Ishikawa (cell line): ENCODE results near the gene QTRT2.

Experiments
- CEBPB ChIP-seq: IDR thresholded peaks from 2 replicates; pipeline ENCODE4 v1.6.1; 2012
- CREB1 ChIP-seq: IDR thresholded peaks from 2 replicates; pipeline ENCODE4 v1.6.1; 2012; ENCODE audit warnings: low read depth
- EGR1 ChIP-seq: IDR thresholded peaks from 2 replicates; pipeline ENCODE4 v1.6.1; 2012
- EP300 ChIP-seq: IDR thresholded peaks from 2 replicates; pipeline ENCODE4 v1.6.1; 2012; ENCODE audit warnings: borderline replicate concordance
- FOXM1 ChIP-seq: IDR thresholded peaks from 2 replicates; pipeline ENCODE4 v1.6.1; 2012; ENCODE audit warnings: low read depth, borderline replicate concordance
- NFIC ChIP-seq: IDR thresholded peaks from 2 replicates; pipeline ENCODE4 v1.6.1; 2012
- RAD21 ChIP-seq: IDR thresholded peaks from 2 replicates; pipeline ENCODE4 v1.6.1; 2012; ENCODE audit warnings: low read depth
- TAF1 ChIP-seq: IDR thresholded peaks from 2 replicates; pipeline ENCODE4 v1.6.1; 2012; ENCODE audit warnings: low read depth, mild to moderate bottlenecking
- TCF12 ChIP-seq: IDR thresholded peaks from 2 replicates; pipeline ENCODE4 v1.6.1; 2012; ENCODE audit warnings: low read depth
- TEAD4 ChIP-seq: IDR thresholded peaks from 2 replicates; pipeline ENCODE4 v1.6.1; 2012
- USF1 ChIP-seq: IDR thresholded peaks from 2 replicates; pipeline ENCODE4 v1.6.1; 2012
- YY1 ChIP-seq: IDR thresholded peaks from 2 replicates; pipeline ENCODE4 v1.6.1; 2012; ENCODE audit warnings: low read depth
- ZBTB7A ChIP-seq: IDR thresholded peaks from 2 replicates; pipeline ENCODE4 v1.6.1; 2012; ENCODE audit warnings: low read depth
- TF ChIP-seq, protein P1 (sequence below): IDR thresholded peaks from 2 replicates; pipeline ENCODE4 v1.6.1; 2012
- TF ChIP-seq, protein P2 (sequence below): IDR thresholded peaks from 2 replicates; pipeline ENCODE4 v1.6.1; 2012; ENCODE audit warnings: low read depth, mild to moderate bottlenecking

Gene QTRT2

DNA sequence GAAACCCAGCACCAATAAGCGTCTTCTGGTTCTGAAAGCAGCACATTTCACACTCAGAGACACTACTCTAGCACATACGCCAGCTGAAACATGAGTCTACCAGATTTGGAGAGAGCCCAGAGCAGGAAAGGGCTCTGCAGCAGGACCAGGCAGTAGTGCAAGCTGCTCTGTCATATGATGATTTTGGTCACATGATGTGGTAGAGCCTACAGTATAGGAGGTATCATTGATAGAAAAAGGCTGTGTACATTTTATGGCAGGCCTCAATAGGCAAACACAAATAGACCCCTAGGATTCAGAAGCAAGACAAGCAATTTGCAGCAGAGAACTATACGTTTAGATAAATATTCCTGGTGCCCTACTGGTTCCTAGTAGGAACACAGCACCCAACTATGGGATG, 58.2 kb downstream of the QTRT2 start:
- no peak for TF ChIP-seq TEAD4
- no peak for TF ChIP-seq NFIC
- TF ChIP-seq, protein P1, sequence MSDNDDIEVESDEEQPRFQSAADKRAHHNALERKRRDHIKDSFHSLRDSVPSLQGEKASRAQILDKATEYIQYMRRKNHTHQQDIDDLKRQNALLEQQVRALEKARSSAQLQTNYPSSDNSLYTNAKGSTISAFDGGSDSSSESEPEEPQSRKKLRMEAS: no peak
- no peak for TF ChIP-seq FOXM1
- no peak for TF ChIP-seq USF1
- TF ChIP-seq, protein P2, sequence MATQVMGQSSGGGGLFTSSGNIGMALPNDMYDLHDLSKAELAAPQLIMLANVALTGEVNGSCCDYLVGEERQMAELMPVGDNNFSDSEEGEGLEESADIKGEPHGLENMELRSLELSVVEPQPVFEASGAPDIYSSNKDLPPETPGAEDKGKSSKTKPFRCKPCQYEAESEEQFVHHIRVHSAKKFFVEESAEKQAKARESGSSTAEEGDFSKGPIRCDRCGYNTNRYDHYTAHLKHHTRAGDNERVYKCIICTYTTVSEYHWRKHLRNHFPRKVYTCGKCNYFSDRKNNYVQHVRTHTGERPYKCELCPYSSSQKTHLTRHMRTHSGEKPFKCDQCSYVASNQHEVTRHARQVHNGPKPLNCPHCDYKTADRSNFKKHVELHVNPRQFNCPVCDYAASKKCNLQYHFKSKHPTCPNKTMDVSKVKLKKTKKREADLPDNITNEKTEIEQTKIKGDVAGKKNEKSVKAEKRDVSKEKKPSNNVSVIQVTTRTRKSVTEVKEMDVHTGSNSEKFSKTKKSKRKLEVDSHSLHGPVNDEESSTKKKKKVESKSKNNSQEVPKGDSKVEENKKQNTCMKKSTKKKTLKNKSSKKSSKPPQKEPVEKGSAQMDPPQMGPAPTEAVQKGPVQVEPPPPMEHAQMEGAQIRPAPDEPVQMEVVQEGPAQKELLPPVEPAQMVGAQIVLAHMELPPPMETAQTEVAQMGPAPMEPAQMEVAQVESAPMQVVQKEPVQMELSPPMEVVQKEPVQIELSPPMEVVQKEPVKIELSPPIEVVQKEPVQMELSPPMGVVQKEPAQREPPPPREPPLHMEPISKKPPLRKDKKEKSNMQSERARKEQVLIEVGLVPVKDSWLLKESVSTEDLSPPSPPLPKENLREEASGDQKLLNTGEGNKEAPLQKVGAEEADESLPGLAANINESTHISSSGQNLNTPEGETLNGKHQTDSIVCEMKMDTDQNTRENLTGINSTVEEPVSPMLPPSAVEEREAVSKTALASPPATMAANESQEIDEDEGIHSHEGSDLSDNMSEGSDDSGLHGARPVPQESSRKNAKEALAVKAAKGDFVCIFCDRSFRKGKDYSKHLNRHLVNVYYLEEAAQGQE: no peak
- TF ChIP-seq CREB1: no peak
- TF ChIP-seq EGR1: no peak
- no peak for TF ChIP-seq ZBTB7A
- TF ChIP-seq YY1: no peak

DNA sequence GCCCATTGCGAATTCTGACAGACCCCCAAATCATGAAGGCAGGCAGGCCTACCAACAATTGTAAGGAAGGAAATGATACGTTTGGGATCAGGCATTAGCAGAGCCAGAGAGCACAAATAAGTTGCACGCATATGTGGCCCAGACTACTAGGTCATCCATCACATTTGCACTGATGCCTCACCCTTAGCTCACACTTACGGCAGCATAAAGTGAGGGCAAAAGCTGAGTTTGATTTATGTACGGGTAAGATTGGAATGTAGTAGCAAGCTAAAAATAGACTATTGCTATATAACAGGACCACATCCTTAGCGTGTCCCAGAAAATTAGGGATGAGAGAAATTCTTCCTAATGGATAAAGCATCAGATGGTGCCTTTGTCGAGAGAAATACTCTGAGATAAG, 58.6 kb downstream of the QTRT2 start:
- TF ChIP-seq EP300 (no peak), EGR1 (no peak), USF1 (no peak), YY1 (no peak), TAF1 (no peak), ZBTB7A (no peak), NFIC (no peak)

- TF ChIP-seq TCF12 (no peak), TAF1 (no peak), EGR1 (no peak), ZBTB7A (no peak), NFIC (no peak), TEAD4 (no peak), RAD21 (no peak)
- TF ChIP-seq, protein P1: no peak
These were observed 63.2 kb downstream of the QTRT2 start for GRCh38 chr3:114119776-114120175.

DNA sequence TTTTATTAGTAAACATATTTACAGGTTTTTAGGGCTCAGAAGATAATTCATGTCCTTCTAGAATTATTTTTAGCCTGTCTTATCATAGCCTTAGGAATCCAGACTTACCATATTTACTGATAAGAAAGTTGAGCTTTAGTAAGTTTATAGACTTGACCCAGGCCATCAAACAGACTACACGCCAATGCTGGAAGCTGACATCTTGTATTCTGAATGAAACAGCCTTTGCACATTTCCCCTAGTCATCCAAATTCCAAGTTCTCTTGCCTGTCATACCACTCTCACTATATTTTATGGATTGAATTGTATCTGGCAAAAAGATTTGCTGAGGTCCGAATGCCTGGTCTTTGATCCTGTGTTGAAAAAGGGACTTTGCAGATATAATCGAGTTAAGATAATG, 63.7 kb downstream of the QTRT2 start:
- TF ChIP-seq EGR1 (no peak), USF1 (no peak), NFIC (no peak), TAF1 (no peak), CREB1 (no peak), TEAD4 (no peak), ZBTB7A (no peak), RAD21 (no peak), YY1 (no peak), CEBPB (no peak), EP300 (no peak), TCF12 (no peak)
- TF ChIP-seq, protein P1: no peak
- TF ChIP-seq, protein P2: no peak

DNA sequence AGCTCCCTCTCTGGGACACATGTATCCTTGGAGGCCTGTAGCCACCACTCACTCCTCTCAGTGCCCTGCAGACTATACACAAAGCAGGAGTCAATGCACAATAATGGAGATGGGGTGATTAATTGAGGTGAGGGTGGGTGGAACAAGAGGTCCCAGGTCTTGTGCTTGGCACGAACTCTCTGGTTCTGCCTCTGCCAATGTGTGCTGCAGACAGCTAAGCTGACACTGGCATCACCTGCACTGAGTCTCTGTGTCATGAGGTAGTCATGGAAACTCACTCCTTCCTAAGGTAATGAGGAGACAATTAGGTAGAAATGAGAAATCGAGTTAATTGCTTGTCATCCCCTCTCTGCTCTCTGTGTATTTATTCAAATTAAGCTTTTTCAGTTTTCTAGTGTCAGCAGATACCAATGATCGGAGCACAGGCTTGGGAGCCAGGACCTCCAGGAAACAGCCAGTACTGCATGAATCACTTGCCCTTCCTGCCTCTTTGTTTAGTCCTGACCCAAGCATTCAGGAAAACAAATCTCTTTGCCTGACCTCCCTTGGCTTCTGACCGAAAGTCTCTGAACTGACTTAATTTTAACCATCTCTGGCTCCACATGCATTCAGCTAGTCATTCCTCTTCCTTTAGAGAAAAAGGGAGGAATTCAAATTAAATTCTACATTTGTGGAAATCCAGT, 65.6 kb downstream of the QTRT2 start:
- TF ChIP-seq, protein P2: no peak
- TF ChIP-seq CEBPB: no peak
- TF ChIP-seq TEAD4: no peak
- no peak for TF ChIP-seq EP300
- no peak for TF ChIP-seq TCF12
- TF ChIP-seq NFIC: no peak
- no peak for TF ChIP-seq TAF1
- no peak for TF ChIP-seq RAD21
- no peak for TF ChIP-seq USF1
- TF ChIP-seq YY1: no peak
- no peak for TF ChIP-seq FOXM1
